HepG2 (cell line): ENCODE measurements around the gene PIGC. TPM values are rescaled to one million over a fixed set of nuclear protein-coding genes. Genes with fewer than 3 reads are reported as not detected.

Experiments
- ATAC-seq: fragments of 200-7000 bp; cut with Tn5 transposase; 3 replicates; pipeline ENCODE4 v1.9.1; 2020; ENCODE audit warnings: mild to moderate bottlenecking, moderate library complexity
- BruUV-seq: library from RNA; stranded (reverse); fragments of 400-500 nt; replicated peaks from 2 replicates; lab custom pipeline; 2021; lab: Mats Ljungman, UMichigan
- CTCF ChIA-PET: fragments of 300-600 bp; formaldehyde crosslinking; extraction: SDS; loops from one replicate; lab custom pipeline; 2021; ENCODE audit warnings: low total read pairs, inconsistent platforms, low intra/inter-chr PET ratio; lab: Yijun Ruan, JAX
- POLR2A ChIA-PET: fragments of 350-600 bp; sonication (Branson Sonifier 250); formaldehyde crosslinking; loops from one replicate; lab custom pipeline; 2020; ENCODE audit warnings: antibody characterized with exemption, inconsistent platforms; lab: Yijun Ruan, JAX
- DNase-seq: peaks from one replicate; pipeline ENCODE4 v3.0.0-alpha.2; 2015; ENCODE audit warnings: low spot score
- FAIRE-seq: peaks from 3 replicates; lab custom pipeline; 2011; peaks lifted over from hg19 to GRCh38; lab: Jason Lieb, UNC
- H2AFZ ChIP-seq: one replicate; pipeline ENCODE4 v1.6.1; 2011; ENCODE audit warnings: low read length, inconsistent platforms
- H3K27ac ChIP-seq: fragments of 300-600 bp; 3 replicates; pipeline ENCODE4 v1.8.0; 2011; ENCODE audit warnings: mixed run types, mild to moderate bottlenecking, mixed read lengths, low read length, inconsistent platforms; ENCODE audit not compliant: insufficient read depth; ENCODE audit errors: extremely low read length
- H3K27me3 ChIP-seq, 2 experiments: fragments of 200-600 bp in 1 of 2; 2 replicates in 1 of 2; 3 replicates in 1 of 2; pipeline versions ENCODE4 v1.6.0 to v1.8.0; 2011; ENCODE audit warnings: low read length in 2 of 2, mild to moderate bottlenecking in 2 of 2, moderate library complexity in 2 of 2, inconsistent platforms in 1 of 2; ENCODE audit not compliant: insufficient read depth in 2 of 2, control insufficient read depth in 1 of 2
- H3K36me3 ChIP-seq, 2 experiments: fragments of 200-600 bp in 1 of 2; replicated peaks in 1 of 2; 2 replicates in 1 of 2; 3 replicates in 1 of 2; pipeline versions ENCODE4 v1.5.1 to v1.8.0; 2011; ENCODE audit warnings: low read length in 2 of 2, inconsistent platforms in 1 of 2; ENCODE audit not compliant: insufficient read depth in 2 of 2, control insufficient read depth in 1 of 2
- H3K4me1 ChIP-seq: 2 replicates; pipeline ENCODE4 v1.5.1; 2012; ENCODE audit warnings: low read length, inconsistent platforms; ENCODE audit not compliant: insufficient read depth
- H3K4me2 ChIP-seq: 2 replicates; pipeline ENCODE4 v1.6.0; 2011; ENCODE audit warnings: low read depth, low read length, inconsistent platforms
- H3K4me3 ChIP-seq, 3 experiments: fragments of 200-600 bp in 1 of 3; sonication (generic), shearing (Covaris generic) in 1 of 3; replicated peaks in 1 of 3; 2 replicates each; pipeline ENCODE4 v1.5.1; 2011 to 2016; ENCODE audit warnings: low read length in 3 of 3, inconsistent platforms in 2 of 3, low read depth in 2 of 3, mild to moderate bottlenecking in 2 of 3, control low read depth in 1 of 3, mixed read lengths in 1 of 3; ENCODE audit not compliant: insufficient read depth in 1 of 3
- H3K79me2 ChIP-seq: one replicate; pipeline ENCODE4 v1.6.1; 2011; ENCODE audit warnings: low read length, inconsistent platforms; ENCODE audit not compliant: insufficient read depth
- H3K9ac ChIP-seq: 2 replicates; pipeline ENCODE4 v1.6.0; 2011; ENCODE audit warnings: mild to moderate bottlenecking, low read depth, low read length, inconsistent platforms; ENCODE audit not compliant: insufficient read depth
- H3K9me3 ChIP-seq: 2 replicates; pipeline ENCODE4 v1.5.1; 2012; ENCODE audit warnings: mild to moderate bottlenecking, low read length
- H4K20me1 ChIP-seq: 2 replicates; pipeline ENCODE4 v1.6.0; 2011; ENCODE audit warnings: inconsistent platforms, mild to moderate bottlenecking, low read length, moderate library complexity; ENCODE audit not compliant: insufficient read depth
- FUBP1 ChIP-seq: sonication (generic); formaldehyde crosslinking; IDR thresholded peaks from 2 replicates; pipeline ENCODE4 v1.5.1; 2020; ENCODE audit warnings: missing genetic modification reagents, mild to moderate bottlenecking, borderline replicate concordance
- HMG20A ChIP-seq: IDR thresholded peaks from 2 replicates; pipeline ENCODE4 v1.6.1; 2016; ENCODE audit warnings: borderline replicate concordance
- TFE3 ChIP-seq: IDR thresholded peaks from 2 replicates; pipeline ENCODE4 v1.6.1; 2016
- YEATS2 ChIP-seq: sonication (generic); formaldehyde crosslinking; IDR thresholded peaks from 2 replicates; pipeline ENCODE4 v1.4.0; 2020; ENCODE audit warnings: missing genetic modification reagents, borderline replicate concordance
- ZFX ChIP-seq: sonication (generic); formaldehyde crosslinking; IDR thresholded peaks from 2 replicates; pipeline ENCODE4 v1.4.0; 2020; ENCODE audit warnings: mild to moderate bottlenecking, low read depth, missing genetic modification reagents, moderate library complexity
- ZNF121 ChIP-seq: sonication (generic); formaldehyde crosslinking; IDR thresholded peaks from 2 replicates; pipeline ENCODE4 v1.5.0; 2020; ENCODE audit warnings: mild to moderate bottlenecking, missing genetic modification reagents
- ZNF460 ChIP-seq: sonication (generic); formaldehyde crosslinking; IDR thresholded peaks from 2 replicates; pipeline ENCODE4 v1.5.1; 2020; ENCODE audit warnings: missing genetic modification reagents, mild to moderate bottlenecking, borderline replicate concordance
- ZNF704 ChIP-seq: sonication (generic); formaldehyde crosslinking; IDR thresholded peaks from 2 replicates; pipeline ENCODE4 v1.8.1; 2023; ENCODE audit warnings: mild to moderate bottlenecking, inconsistent platforms, moderate library complexity, missing genetic modification reagents, borderline replicate concordance
- ZNF713 ChIP-seq: sonication (generic); formaldehyde crosslinking; IDR thresholded peaks from 2 replicates; pipeline ENCODE4 v1.4.0; 2020; ENCODE audit warnings: mild to moderate bottlenecking, missing genetic modification reagents
- WGBS: methylation state at CpG from one replicate; pipeline ENCODE4 v1.1.6; 2017; ENCODE audit warnings: low lambda C conversion rate; 5-methylcytosine and 5-hydroxymethylcytosine counted together
- in situ Hi-C: cut with HindIII; loops from 2 replicates; pipeline ENCODE4 v1.10.0; 2017; ENCODE audit warnings: low pct_unique_long_range_greater_than_20kb; ENCODE audit not compliant: extremely low pct_ligation_motif_present
- intact Hi-C: fragments of 100-400 bp; cut with micrococcal nuclease; formaldehyde crosslinking; loops from one replicate; pipeline ENCODE4 v1.10.0; 2022; ENCODE audit not compliant: unreplicated experiment
- polyA plus RNA-seq, 8 experiments: library from polyadenylated mRNA; depleted of rRNA in 3 of 8; stranded (reverse) in 7 of 8; unstranded in 1 of 8; fragments of >200 nt; fragmentation: Illumina TruSeq in 4 of 8; extraction: Trizol in 4 of 8; gene quantifications; 2 replicates each; pipeline versions ENCODE4 v1.2.1 to v1.2.3, GENCODE V29; 2011 to 2016; ENCODE audit warnings: low read depth in 4 of 8, missing spikeins in 1 of 8, mixed read lengths in 1 of 8; ENCODE audit not compliant: insufficient read depth in 1 of 8
- total RNA-seq, 5 experiments: library from RNA; depleted of rRNA; stranded (reverse); fragments of >200 nt; fragmentation: Illumina TruSeq; extraction: Trizol; gene quantifications; 2 replicates each; pipeline ENCODE4 v1.2.3, GENCODE V29; 2016; ENCODE audit warnings: low read depth in 1 of 5

The PIGC gene
- total and polyA plus RNA-seq, 2 of the 13 experiments (the other 11 are each of a cell fraction or from before 2014, with no cell fraction given) = 26.7 to 29.5 TPM

GRCh38 chr1:172455451-172455850, 11.6 kb upstream of the PIGC start:
- ATAC-seq (no peak), FAIRE-seq (no peak), DNase-seq (no peak)
- Histone ChIP-seq H3K79me2 (no peaks in the 10 kb centered on the region), H3K27ac (no peak overlapping the region), H2AFZ (no peak overlapping the region), H3K27me3 (no peaks in the 10 kb centered on the region), H4K20me1 (no peaks in the 10 kb centered on the region), H3K4me2 (no peak overlapping the region), H3K4me3 (no peak overlapping the region), H3K4me1 (peaks cover 43% of the 10 kb centered on the region), H3K9ac (no peak overlapping the region), H3K9me3 (no peaks in the 10 kb centered on the region), H3K36me3 (no peaks in the 10 kb centered on the region)
- intact Hi-C loops (no loop called here), in situ Hi-C loops (no loop called here)
- BruUV-seq = no TSS peak
- CTCF ChIA-PET = no interaction called here
- no peak for TF ChIP-seq ZNF121 (CRISPR knock-in tag)
- no peak for TF ChIP-seq ZFX (CRISPR knock-in tag)
- no peak for TF ChIP-seq YEATS2 (CRISPR knock-in tag)
- no peak for TF ChIP-seq ZNF704 (CRISPR knock-in tag)
- no peak for TF ChIP-seq HMG20A (CRISPR knock-in tag)
- POLR2A ChIA-PET = no interaction called here
- WGBS = 29% methylated on average over 1 of the region's 1 CpG

GRCh38 chr1:172453607-172454006, 9.7 kb upstream of the PIGC start:
- ChIA-PET CTCF (no interaction called here), POLR2A (interaction anchor here (1.1 to 2.9 kb wide), 3 partner anchors 13 to 79 kb away, joined by 5 to 12 read pairs (median 8); partner anchors contain the start of gene SUCO)
- H3K4me3 ChIP-seq = no peak overlapping the region
- FAIRE-seq (no peak), ATAC-seq (no peak), DNase-seq (no peak)
- no peaks in the 10 kb centered on the region for H3K9me3 ChIP-seq
- no peak overlapping the region for H3K27ac ChIP-seq
- no peak overlapping the region for H3K4me2 ChIP-seq
- no peak overlapping the region for H2AFZ ChIP-seq
- in situ Hi-C loops = no loop called here
- intact Hi-C loops = no loop called here
- H3K36me3 ChIP-seq = no peaks in the 10 kb centered on the region
- no peak overlapping the region for H3K9ac ChIP-seq
- H3K4me1 ChIP-seq = peaks cover 54% of the 10 kb centered on the region
- no peaks in the 10 kb centered on the region for H3K79me2 ChIP-seq
- H4K20me1 ChIP-seq = no peaks in the 10 kb centered on the region
- H3K27me3 ChIP-seq = no peaks in the 10 kb centered on the region; a peak in 1 of 5 replicates
- WGBS = 44% methylated on average over 1 of the region's 1 CpG
- BruUV-seq = no TSS peak
- TF ChIP-seq ZFX (CRISPR knock-in tag) = no peak
- TF ChIP-seq TFE3 (CRISPR knock-in tag) = no peak
- TF ChIP-seq ZNF460 (CRISPR knock-in tag) = no peak
- TF ChIP-seq FUBP1 (CRISPR knock-in tag) = no peak
- no peak for TF ChIP-seq ZNF713 (CRISPR knock-in tag)
